Endothelial cell of umbilical vein (primary cell): Measurements from ENCODE around the gene RAB3GAP2.

Experiments used
- POLR2A ChIP-seq: IDR thresholded peaks from 2 replicates; pipeline ENCODE4 v1.6.1; 2012; ENCODE audit warnings: low read depth, mild to moderate bottlenecking, control low read depth, low read length
- POLR2AphosphoS5 ChIP-seq: IDR thresholded peaks from 2 replicates; pipeline ENCODE4 v1.6.1; 2012; ENCODE audit warnings: low read depth, mild to moderate bottlenecking, control low read depth, low read length, moderate library complexity; ENCODE audit not compliant: insufficient read depth

- TF ChIP-seq POLR2A: no peak
- no peak for TF ChIP-seq POLR2AphosphoS5
Measured at GRCh38 chr1:220275430-220275829, 3.2 kb upstream of the RAB3GAP2 start.
